HG02610 (cell line): ENCODE data around the gene SYNE2.

Source experiments
- ATAC-seq: cut with Tn5 transposase; IDR thresholded peaks from one replicate; pipeline ENCODE4 v1.9.1; 2021; ENCODE audit warnings: mild to moderate bottlenecking, moderate library complexity; ENCODE audit not compliant: unreplicated experiment

SYNE2 gene

GRCh38 chr14:63874223-63874622 is 21.4 kb downstream of the SYNE2 start:
- ATAC-seq: no peak

DNA sequence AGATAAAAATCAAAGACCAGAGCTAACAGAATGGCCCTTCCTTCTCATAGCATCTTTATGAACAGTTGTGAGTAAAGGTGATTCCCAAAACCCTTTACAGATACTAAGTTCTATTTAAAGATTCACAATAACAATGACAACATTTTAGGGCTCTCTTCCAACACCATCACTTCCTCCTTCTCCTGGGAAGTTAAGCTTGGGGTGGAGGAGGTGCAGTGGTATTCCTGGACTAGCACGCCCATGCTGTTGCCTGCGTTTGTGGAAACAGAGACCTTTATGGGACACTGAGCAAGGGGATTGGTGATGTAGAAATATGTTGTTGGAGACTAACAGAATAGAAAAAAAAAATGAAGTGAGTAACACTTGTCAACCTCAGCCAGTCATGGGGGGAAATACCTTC is 22.5 kb downstream of the SYNE2 start:
- ATAC-seq: no peak

- no peak for ATAC-seq
Measured at GRCh38 chr14:63877550-63877939, 24.7 kb downstream of the SYNE2 start.

GRCh38 chr14:63878052-63878451 is 25.2 kb downstream of the SYNE2 start:
- ATAC-seq: no peak

- ATAC-seq: no peak
Measured at GRCh38 chr14:63878792-63879191, 26.0 kb downstream of the SYNE2 start.

- ATAC-seq: no peak
Measured at GRCh38 chr14:63881926-63882325, 29.1 kb downstream of the SYNE2 start.

DNA sequence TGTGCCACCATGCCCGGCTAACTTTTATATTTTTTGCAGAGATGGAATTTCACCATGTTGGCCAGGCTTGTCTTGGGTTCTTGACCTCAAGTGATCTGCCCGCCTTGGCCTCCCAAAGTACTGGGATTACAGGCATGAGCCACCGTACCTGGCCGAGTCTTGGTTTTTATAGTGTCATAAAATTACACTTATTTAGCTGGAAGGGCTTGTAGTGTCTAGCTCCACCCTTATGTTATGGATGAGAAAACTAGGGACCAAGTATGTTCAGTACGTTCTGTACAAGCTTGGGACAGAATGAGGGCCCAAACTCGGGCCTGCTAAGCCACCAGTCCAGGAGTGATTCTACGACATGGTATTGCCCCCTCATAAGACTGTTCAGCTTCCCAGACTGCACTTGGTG is 35.1 kb downstream of the SYNE2 start:
- no peak for ATAC-seq

DNA sequence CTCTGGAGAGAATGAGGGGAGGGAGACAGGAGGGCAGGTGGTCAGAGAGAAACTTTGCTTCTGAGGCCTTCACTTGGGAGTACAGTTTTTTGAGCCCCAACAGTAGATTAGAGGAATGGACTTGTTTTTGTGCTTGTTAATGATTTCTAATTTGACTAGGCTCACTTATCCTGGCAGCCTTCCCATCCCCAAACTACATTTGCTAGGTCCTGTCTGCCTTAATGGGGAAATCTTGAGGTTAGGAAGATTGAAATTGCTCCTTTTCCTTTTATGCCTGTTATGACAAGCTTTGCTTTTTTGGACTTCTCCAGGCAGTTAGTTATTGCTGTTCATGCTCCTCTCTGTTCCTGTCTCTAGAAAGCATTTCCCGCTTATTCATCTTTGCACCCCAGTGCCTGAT is 37.7 kb downstream of the SYNE2 start:
- ATAC-seq: no peak

GRCh38 chr14:63891148-63891975 is 38.6 kb downstream of the SYNE2 start:
- no peak for ATAC-seq

DNA sequence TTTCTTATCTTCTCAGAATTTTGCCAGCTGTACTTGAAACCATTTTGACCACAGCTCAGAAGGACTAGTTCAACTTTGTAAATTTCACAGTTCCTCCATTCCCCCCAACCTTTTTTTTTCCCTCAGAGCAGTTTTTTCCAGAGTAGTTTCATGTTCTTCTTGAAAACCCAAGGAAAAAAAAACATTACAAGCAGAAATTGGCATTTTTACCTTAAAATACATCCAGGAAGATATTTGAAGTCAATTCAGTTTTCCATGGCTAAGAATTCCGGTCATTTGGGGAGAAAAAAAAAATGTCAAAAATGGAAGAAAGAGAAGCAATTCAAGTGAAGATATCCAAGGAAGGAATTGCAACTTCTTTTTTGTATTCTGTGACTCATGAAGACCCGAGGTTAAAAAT is 39.5 kb downstream of the SYNE2 start:
- ATAC-seq: no peak

GRCh38 chr14:63893701-63894458 is 41.1 kb downstream of the SYNE2 start:
- ATAC-seq: no peak

GRCh38 chr14:63895510-63895909 is 42.7 kb downstream of the SYNE2 start:
- no peak for ATAC-seq

DNA sequence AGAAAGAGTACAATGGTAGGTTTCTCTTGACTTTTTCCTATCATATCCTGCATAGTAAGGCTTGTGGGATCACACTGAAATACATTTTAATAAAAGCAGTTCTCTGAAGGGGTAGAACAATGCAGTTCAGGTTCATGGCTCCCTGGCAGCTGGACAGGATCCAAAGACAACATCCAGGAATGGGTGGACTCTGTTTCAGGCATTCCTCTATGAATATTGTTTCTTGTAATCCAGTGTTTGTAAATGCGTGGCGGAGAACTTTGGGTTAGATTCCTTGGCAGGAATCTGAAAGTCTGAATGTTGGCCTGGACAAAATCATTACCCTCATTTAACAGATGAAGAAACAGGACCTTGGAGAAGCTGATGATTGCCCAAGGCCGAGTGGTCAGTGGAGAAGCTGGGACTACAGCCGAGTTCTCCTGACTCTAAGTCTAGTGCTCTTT is 43.5 kb downstream of the SYNE2 start:
- no peak for ATAC-seq

GRCh38 chr14:63897721-63898163 is 44.9 kb downstream of the SYNE2 start:
- ATAC-seq: no peak

GRCh38 chr14:63899953-63900352 is 47.1 kb downstream of the SYNE2 start:
- no peak for ATAC-seq

DNA sequence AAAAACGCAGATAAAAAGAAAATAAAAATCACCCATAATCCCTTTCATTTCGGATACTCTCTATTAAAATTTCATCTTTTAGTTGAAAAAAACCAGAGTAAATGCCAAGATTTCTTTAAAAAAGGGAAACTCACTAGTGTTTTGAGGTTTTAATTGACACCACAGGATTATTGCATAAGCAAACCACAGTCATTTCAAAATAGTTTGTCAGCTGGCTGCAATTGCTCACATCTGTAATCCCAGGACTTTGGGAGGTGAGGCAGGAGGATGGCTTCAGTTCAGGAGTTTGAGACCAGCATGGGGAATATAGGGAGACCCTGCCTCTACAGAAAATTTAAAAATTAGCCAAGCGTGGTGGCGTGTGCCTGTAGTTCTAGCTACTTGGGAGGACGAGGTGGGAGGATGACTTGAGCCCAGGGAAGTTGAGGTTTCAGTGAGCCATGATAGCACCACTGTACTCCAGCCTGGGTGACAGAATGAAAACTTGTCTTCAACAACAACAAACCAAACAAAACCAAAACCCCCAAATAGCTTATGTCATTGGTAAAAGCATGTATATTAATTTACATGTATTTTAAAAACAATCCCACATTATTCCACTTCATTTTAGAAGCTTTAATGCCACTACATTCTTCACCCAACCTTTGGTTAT is 48.8 kb downstream of the SYNE2 start:
- no peak for ATAC-seq

DNA sequence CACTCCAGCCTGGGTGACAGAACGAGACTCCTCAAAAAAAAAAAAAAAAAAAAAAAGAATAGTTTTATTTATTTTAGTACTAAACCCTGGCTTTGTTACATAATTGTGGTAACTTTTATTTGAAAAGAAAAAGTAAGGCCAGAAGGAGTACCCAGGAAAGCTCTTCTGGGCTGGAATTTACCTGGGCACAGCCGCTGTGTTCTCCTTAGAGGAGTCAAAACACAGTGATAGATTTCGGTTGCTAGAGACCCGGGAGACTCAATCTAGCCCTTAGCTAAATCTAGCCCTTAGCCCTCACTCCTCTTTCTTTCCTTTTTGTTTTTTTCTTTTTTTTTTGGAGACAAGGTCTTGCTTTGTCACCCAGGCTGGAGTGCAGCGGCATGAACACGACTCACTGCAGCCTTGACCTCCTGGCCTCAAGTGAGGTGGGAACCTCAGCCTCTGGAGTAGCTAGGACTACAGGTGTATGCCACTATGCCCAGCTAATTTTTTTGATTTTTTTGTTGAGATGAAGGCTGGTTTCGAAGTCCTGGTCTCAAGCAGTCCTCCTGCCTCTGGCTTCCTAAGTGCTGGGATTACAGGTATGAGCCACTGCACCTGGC is 49.7 kb downstream of the SYNE2 start:
- ATAC-seq: no peak

- ATAC-seq: no peak
Measured at GRCh38 chr14:63904724-63905123, 51.9 kb downstream of the SYNE2 start.

GRCh38 chr14:63905370-63905769 is 52.6 kb downstream of the SYNE2 start:
- no peak for ATAC-seq

DNA sequence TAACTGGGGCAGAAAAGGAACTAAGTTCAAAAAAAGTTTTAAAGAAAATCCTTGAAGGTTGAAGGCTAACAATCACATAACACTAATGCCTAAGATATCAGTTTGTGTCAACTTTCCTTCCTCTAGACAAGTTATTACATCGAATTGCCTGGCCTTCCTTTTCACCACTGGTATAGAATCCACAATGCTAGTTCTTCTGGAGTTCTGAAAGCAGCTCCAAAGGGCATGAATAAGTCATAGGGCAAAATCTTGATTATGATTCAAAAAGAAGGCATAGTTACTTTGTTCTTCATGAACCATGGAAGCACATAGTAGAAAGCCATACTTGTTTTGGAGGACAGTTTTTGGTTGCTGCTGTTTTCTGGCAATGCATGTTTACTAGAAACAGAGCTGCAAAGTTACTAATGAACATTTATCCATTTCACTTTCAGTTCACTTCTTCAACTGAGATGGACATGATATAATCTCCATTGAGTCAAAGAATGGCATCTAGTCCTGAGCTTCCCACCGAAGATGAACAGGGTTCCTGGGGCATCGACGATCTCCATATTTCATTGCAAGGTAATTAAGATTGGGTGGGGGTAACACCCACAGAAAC is 56.0 kb downstream of the SYNE2 start:
- ATAC-seq: no peak

DNA sequence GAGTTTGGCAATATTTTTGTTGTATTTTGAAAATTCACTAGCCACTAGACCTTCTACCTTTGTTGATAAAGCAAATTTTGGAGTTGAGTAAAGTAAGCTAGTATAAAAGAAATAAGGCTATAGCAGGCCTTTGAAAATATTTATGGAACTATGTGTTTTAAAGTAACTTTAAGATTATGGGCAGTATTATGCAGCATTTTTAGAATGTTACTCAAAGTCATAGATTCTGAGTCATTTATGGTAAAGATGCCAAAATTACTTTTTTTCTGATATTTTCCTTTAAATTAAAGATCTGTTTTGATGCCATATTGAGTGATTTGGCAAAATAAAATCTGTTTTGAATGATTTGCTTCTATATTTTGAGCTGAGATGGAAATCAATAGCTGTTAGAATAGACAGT is 57.2 kb downstream of the SYNE2 start:
- ATAC-seq: no peak
